Panc1 (cell line): ENCODE measurements around the gene SLC9A9. TPM values are rescaled to one million over a fixed set of nuclear protein-coding genes. Genes with fewer than 3 reads are reported as not detected.

Experiments used
- ATAC-seq: fragments of 200-7000 bp; cut with Tn5 transposase; 2 replicates; pipeline ENCODE4 v1.9.1; 2020; ENCODE audit warnings: mild to moderate bottlenecking, moderate library complexity
- BruUV-seq: library from RNA; stranded (reverse); fragments of 400-500 nt; replicated peaks from 2 replicates; lab custom pipeline; 2021; lab: Mats Ljungman, UMichigan
- CTCF ChIA-PET: fragments of 300-600 bp; sonication (Branson Sonifier 250); formaldehyde crosslinking; loops from one replicate; lab custom pipeline; 2022; ENCODE audit warnings: antibody characterized with exemption; lab: Charles Lee
- POLR2A ChIA-PET: fragments of 300-600 bp; sonication (Branson Sonifier 250); formaldehyde crosslinking; loops from one replicate; lab custom pipeline; 2022; ENCODE audit warnings: antibody characterized with exemption; lab: Charles Lee
- DNase-seq: peaks from one replicate; pipeline ENCODE4 v3.0.0-alpha.2; 2010; ENCODE audit warnings: low read depth, low spot score
- H3K27ac ChIP-seq: 2 replicates; pipeline ENCODE4 v1.5.1; 2011; ENCODE audit warnings: mild to moderate bottlenecking, low read length, inconsistent platforms
- H3K27me3 ChIP-seq: fragments of 200-500 bp; sonication (Bioruptor generic); 2 replicates; pipeline ENCODE4 v1.6.0; 2014; ENCODE audit warnings: low read length, inconsistent platforms; ENCODE audit not compliant: control insufficient read depth, insufficient read depth
- H3K36me3 ChIP-seq: fragments of 200-500 bp; sonication (Bioruptor generic); 2 replicates; pipeline ENCODE4 v1.5.1; 2014; ENCODE audit warnings: inconsistent platforms, mild to moderate bottlenecking, low read length, moderate library complexity; ENCODE audit not compliant: control insufficient read depth, insufficient read depth
- H3K4me1 ChIP-seq: 2 replicates; pipeline ENCODE4 v1.5.1; 2011; ENCODE audit warnings: inconsistent platforms, mild to moderate bottlenecking, low read length, moderate library complexity; ENCODE audit not compliant: control insufficient read depth, insufficient read depth
- H3K4me3 ChIP-seq, 2 experiments: 2 replicates each; pipeline ENCODE4 v1.5.1; 2011 to 2012; ENCODE audit warnings: low read depth in 2 of 2, low read length in 2 of 2, mild to moderate bottlenecking in 2 of 2, inconsistent platforms in 1 of 2, moderate library complexity in 1 of 2
- H3K9me3 ChIP-seq: fragments of 200-500 bp; sonication (Bioruptor generic); 2 replicates; pipeline ENCODE4 v1.5.1; 2014; ENCODE audit warnings: low read depth, mild to moderate bottlenecking, inconsistent platforms, low read length, moderate library complexity; ENCODE audit not compliant: control insufficient read depth, insufficient read depth
- CTCF ChIP-seq: fragments of 450-650 bp; IDR thresholded peaks from 2 replicates; pipeline ENCODE4 v1.5.1; 2017; ENCODE audit warnings: mild to moderate bottlenecking
- POLR2AphosphoS5 ChIP-seq: IDR thresholded peaks from 2 replicates; pipeline ENCODE4 v1.6.1; 2012; ENCODE audit warnings: mild to moderate bottlenecking, low read depth, low read length, moderate library complexity
- REST ChIP-seq, 2 experiments: IDR thresholded peaks; 2 replicates each; pipeline ENCODE4 v1.6.1; 2011 to 2012; ENCODE audit warnings: low read depth in 2 of 2, control low read depth in 1 of 2, low read length in 1 of 2, mild to moderate bottlenecking in 1 of 2, moderate library complexity in 1 of 2; ENCODE audit not compliant: insufficient read depth in 1 of 2
- SIN3A ChIP-seq: IDR thresholded peaks from 2 replicates; pipeline ENCODE4 v1.6.1; 2012; ENCODE audit warnings: low read depth, mild to moderate bottlenecking, low read length, moderate library complexity, borderline replicate concordance; ENCODE audit not compliant: insufficient read depth
- TCF7L2 ChIP-seq: IDR thresholded peaks from 2 replicates; pipeline ENCODE4 v1.6.1; 2011; ENCODE audit warnings: mild to moderate bottlenecking, low read depth, low read length, inconsistent platforms
- in situ Hi-C: cut with HindIII; loops from 2 replicates; pipeline ENCODE4 v1.10.0; 2016; ENCODE audit warnings: low sequenced_read_pairs, low pct_unique_long_range_greater_than_20kb
- intact Hi-C: fragments of 100-400 bp; cut with micrococcal nuclease; formaldehyde crosslinking; loops from one replicate; pipeline ENCODE4 v1.10.0; 2022; ENCODE audit not compliant: unreplicated experiment
- total RNA-seq: library from RNA; stranded (reverse); gene quantifications from one replicate; pipeline ENCODE4 v1.2.1, GENCODE V29; 2021; ENCODE audit not compliant: unreplicated experiment

Gene SLC9A9
- total RNA-seq, 1 experiment from 2014 or later: not detected

GRCh38 chr3:143483214-143483613 lies 365.1 kb downstream of the SLC9A9 start:
- BruUV-seq: no TSS peak
- in situ Hi-C loops: no loop called here
- CTCF ChIA-PET: no interaction called here
- no peaks in the 10 kb centered on the region for H3K36me3 ChIP-seq
- H3K27me3 ChIP-seq: no peaks in the 10 kb centered on the region
- POLR2A ChIA-PET: no interaction called here
- ATAC-seq (no peak), DNase-seq (no peak)
- TF ChIP-seq REST (IDR thresholded peaks at IDR 0.05; ENCODE audit: insufficient read depth in 1 of 2, low read depth in 2 of 2, low read length in 1 of 2): no peak
- no peak for TF ChIP-seq CTCF
- no peak for TF ChIP-seq POLR2AphosphoS5
- TF ChIP-seq TCF7L2: no peak
- no peak for TF ChIP-seq SIN3A
- no peaks in the 10 kb centered on the region; the same call in 1 of the 2 replicates for H3K4me1 ChIP-seq
- intact Hi-C loops: no loop called here
- H3K4me3 ChIP-seq: no peak overlapping the region
- H3K27ac ChIP-seq: no peak overlapping the region
- H3K9me3 ChIP-seq: no peaks in the 10 kb centered on the region

- intact Hi-C loops (no loop called here), in situ Hi-C loops (no loop called here)
- DNase-seq: no peak
- ChIA-PET POLR2A (no interaction called here), CTCF (interaction anchor here (0.5 to 0.6 kb wide), 2 partner anchors 378 to 1497 kb away, joined by 5 to 8 read pairs; no protein-coding TSS in a partner anchor)
- no peaks in the 10 kb centered on the region for H3K27me3 ChIP-seq
- H3K27ac ChIP-seq: no peak overlapping the region
- no peaks in the 10 kb centered on the region for H3K36me3 ChIP-seq
- H3K9me3 ChIP-seq: no peaks in the 10 kb centered on the region
- no TSS peak for BruUV-seq
- TF ChIP-seq POLR2AphosphoS5 (no peak), REST (IDR thresholded peaks at IDR 0.05; ENCODE audit: insufficient read depth in 1 of 2, low read depth in 2 of 2, low read length in 1 of 2) (no peak), TCF7L2 (no peak), CTCF (no peak), SIN3A (no peak)
- no peaks in the 10 kb centered on the region; the same call in 1 of the 2 replicates for H3K4me1 ChIP-seq
- no peak for ATAC-seq
- H3K4me3 ChIP-seq: no peak overlapping the region
Measured at GRCh38 chr3:143482106-143483088, 365.9 kb downstream of the SLC9A9 start.
